Cerebellar nuclear complex (tissue), 1 donor: Measurements from ENCODE around the gene ANAPC10.
"Not testable (repeated sequence)": the region's sequence is repeated elsewhere in the genome, so short reads cannot be mapped to it uniquely, and the experiment has no call there.

Experiments
- DNase-seq, 2 experiments: peaks; one replicate each; lab custom pipeline; 2025; lab: John Stamatoyannopoulos, UW

Gene ANAPC10

DNA sequence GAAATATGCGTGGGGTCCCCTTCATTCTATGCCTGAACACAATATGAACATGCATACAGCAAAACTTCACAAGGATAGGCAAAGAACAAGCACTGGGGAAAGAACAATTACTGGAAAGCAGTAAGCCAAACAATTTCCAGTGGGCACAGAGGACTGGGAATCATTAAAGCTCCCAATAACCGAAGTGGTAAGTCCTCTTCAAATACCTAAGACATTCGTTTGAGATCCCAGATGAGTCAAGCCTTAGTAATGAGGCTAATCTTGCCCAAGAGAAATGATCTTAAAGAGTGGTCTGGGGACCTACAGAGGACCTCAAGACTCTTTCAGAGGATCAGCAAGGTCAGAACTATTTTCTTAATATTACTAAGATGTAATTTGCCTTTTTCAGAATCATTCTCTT, 28.6 kb downstream of the ANAPC10 start:
- no peak for DNase-seq

DNA sequence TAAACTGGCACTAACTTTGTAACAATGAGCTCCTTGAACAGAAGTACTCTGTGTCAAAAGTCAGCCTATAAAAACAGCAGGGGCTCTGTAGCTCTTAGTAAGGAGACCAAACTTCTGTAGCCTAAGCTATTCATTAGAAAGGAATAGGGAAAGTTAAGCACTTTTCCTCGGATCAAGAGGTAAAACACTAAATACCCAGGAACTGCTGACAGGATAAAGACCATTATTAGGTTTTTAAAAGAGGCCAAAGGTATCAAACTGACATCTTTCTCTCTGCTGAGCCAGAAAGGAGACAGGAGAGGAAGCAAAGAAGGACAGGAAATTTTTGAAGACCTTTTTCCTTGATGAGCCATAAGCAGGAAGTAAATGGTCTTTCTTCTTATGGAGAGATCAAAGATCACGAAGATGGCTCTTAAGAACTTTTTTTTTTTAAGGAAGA, 31.9 kb downstream of the ANAPC10 start:
- no peak for DNase-seq

DNA sequence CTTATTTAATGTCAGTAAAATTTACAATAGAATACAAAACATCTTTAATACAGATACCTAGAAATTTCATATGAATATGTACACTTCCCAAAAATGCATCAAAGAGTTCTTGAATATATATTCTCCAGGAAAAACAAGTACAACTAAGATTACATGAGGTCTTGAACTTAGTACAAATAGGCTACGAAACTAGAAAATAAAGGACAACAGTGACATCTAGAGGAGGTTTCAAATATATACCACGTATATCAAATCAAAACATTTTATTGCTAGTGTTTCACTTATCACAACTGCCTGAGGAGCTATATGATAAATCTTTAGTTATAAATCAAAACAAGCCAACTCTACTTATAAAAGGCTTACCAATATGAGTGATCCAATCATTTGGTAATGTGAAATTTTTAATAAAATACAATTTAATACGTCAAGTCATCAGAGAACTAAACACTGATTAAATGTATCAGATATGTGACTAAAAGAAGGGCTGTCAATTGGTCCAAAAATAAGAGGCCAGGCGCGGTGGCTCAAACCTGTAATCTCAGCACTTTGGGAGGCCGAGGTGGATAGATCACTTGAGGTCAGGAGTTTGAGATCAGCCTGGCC, 36.6 kb downstream of the ANAPC10 start:
- DNase-seq: no peak

GRCh38 chr4:145058256-145058655, 39.7 kb downstream of the ANAPC10 start:
- DNase-seq: no peak

DNA sequence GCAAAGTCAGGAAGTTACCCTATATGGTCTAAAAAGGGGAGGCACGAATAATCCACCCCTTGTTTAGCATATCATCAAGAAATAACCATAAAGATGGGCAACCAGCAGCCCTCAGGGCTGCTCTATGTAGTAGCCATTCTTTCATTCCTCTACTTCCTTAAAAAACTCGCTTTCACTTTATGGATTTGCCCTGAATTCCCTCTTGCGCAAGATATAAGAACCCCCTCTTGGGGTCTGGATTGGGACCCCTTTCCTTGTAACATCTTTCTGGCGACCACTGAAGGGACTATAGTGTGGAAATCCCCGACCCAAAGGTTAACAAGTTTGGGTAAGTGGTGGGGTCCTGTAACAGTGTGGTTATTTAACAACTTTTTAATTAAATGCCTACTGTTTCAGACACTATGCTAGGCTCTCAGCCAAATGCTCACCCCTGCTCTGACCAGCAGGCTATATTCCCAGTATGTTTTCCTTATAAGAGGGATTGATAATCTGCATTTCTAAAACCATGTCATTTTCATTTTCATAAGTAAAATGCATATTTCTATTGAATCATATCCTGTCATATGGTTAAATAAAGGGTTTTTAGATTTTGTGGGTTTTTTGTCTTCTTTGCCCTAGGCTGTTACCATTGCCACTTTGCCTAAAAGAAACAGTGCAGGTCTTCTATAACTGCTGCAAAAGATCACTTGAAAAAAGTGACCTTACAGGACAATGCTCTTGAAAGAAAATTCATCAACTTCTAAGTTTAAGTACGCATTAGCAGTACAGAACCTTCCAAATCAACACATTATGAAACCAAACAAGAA, 41.5 kb downstream of the ANAPC10 start:
- DNase-seq: no peak

- no peak for DNase-seq
Observed at GRCh38 chr4:145055533-145056257, 42.3 kb downstream of the ANAPC10 start.

GRCh38 chr4:145049241-145049640, 48.8 kb downstream of the ANAPC10 start:
- no peak for DNase-seq

- DNase-seq: no peak
Observed at GRCh38 chr4:145048817-145049216, 49.2 kb downstream of the ANAPC10 start.

GRCh38 chr4:145047151-145047550, 50.8 kb downstream of the ANAPC10 start:
- no peak for DNase-seq

DNA sequence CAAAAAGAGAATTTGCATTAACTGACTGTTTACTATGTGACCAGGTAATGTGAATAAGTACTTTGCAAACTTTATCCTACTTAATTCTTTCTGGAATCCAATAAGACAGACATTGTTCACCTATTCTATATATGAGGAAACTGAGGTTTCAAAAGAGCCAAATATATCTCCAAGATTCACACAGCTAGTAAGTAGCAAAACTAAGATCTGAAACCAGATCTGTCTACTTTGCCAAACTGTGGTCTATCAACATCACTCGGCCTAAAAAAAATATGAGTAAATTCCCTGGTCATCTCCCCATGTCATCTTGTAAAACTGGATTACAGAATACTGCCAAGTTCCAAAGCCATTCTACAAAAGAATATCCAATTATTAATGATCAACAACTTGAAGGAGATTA, 52.8 kb downstream of the ANAPC10 start:
- no peak for DNase-seq

DNA sequence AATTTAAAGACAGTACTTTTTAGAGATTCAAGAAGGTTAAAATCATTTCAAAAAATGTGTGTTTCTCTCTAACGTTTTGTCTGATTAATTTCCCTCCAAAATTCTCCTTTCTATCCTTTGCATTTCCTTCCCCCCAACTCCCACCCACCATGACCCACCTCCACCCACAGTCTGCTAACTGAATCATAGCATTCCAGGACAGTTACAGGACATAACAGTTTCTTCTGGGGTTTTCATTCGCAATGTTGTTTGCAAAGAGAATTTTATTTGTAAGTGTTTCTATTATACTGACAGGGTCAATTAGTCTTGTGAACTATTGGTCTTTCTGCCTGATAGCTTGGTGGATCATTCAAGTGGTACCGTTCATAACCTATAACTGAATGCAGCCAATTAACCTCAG, 53.7 kb downstream of the ANAPC10 start:
- DNase-seq: no peak

- DNase-seq: no peak
Observed at GRCh38 chr4:145043306-145043705, 54.7 kb downstream of the ANAPC10 start.

- no peak for DNase-seq
Observed at GRCh38 chr4:145042601-145043285, 55.3 kb downstream of the ANAPC10 start.

DNA sequence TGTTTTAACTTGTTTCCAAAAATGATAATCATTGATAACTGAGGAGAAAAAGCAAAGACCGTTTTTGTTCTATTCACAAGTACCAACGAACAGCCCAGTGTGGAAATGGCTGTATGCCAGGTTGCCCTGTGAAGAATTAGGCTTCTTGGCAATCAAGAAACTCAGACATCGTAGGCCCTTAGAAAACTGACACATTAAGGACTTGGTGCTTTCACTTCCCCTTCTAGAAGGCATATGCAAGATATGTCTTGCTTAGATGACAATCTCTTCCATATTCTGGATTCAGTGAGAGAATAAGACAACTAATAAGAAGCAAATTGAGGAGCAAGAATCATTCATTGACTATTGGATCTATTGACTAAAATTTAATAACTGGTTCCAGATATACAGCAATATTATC, 56.6 kb downstream of the ANAPC10 start:
- DNase-seq: no peak

DNA sequence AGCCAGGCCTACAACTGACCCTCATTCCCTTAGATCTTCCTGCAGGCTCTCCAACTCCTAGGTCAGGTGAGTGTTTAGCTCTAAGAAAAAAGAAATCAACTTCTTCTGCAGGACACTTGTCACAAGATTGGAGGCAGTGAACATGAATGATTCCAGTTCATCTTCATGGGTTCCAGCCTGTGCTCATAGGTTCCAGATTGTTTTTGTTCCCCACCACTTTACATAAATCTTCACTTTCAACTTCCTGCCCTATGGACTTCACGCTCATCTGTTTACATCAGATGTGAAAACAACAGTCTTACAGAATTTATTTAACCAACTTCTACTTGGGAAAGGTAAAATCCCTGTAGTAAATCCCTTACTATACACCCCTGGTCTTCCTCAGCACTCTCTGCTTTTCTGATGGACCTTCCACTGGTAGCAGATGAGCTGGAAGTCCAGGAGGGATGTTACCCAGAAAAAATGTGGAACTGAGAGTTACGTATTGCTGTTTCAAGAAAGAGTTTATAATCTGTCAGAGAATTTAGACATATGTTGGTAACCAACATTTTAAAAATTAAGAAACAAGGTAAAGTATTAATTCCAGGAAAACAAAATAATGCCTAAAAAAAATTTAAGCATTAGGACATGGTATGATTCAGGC, 62.4 kb downstream of the ANAPC10 start:
- DNase-seq: no peak

- DNase-seq: no peak
Observed at GRCh38 chr4:145034727-145035211, 63.2 kb downstream of the ANAPC10 start.

- DNase-seq: no peak
Observed at GRCh38 chr4:145019346-145019745, 78.7 kb downstream of the ANAPC10 start.

DNA sequence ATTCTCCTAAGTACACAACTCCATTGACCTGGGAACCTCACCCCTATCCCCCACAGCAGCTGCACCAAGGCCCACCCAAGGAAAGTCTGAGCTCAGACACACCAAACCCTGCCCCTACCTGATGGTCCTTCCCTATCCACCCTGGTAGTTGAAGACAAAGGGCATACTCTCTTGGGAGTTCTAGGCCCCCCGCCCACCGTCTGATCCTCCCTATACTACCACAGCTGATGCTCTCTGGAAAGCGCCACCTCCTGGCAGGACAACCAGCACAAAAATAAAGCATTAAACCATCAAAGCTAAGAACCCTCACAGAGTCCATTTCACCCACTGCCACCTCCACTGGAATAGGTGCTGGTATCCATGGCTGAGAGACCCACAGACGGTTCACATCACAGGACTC, 83.6 kb downstream of the ANAPC10 start:
- no peak for DNase-seq

DNA sequence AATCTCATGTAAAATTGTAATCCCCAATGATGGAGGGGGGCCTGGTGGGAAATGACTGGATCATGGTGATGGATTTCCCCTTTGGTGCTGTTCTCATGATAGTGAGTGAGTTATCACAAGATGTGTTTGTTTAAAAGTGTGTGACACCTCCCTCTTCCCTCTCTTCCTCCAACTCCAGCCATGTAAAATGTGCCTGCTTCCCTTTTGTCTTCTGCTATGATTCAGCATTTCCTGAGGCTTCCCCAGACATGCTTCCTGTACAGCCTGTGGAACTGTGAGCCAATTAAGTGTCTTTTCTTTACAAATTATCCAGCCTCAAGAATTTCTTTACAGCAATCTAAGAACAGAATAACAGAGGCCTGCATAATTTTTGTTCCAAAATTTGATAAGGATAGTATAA, 85.2 kb downstream of the ANAPC10 start:
- DNase-seq: no peak

DNA sequence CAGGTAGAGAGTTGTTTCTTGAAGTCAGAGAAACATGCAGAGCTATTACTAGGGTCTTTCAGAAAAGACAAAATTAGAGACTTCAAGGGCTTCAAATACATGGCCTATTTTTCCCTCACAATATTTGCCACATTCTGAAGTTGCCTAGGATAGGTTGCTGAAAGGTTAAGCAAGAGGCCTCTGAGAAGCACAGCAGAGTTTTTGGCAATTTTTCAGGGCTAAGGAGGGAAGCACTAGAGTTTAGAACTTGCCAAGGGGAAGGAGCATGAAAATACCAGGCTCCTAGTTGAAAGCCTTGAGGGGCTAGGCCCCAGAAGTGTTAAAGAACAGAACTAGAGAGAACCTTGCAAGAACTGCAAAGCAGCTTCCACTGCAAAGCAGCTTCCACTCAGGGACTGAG, 86.4 kb downstream of the ANAPC10 start:
- DNase-seq: no peak

DNA sequence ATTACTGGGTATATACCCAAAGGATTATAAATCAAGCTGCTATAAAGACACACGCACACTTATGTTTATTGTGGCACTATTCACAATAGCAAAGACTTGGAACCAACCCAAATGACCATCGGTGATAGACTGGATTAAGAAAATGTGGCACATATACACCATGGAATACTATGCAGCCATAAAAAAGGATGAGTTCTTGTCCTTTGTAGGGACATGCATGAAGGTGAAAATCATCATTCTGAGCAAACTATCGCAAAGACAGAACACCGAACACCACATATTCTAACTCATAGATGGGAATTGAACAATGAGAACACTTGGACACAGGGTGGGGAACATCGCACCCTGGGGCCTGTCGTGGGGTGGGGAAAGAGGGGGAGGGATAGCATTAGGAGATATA, 87.7 kb downstream of the ANAPC10 start:
- DNase-seq: not testable (repeated sequence)

DNA sequence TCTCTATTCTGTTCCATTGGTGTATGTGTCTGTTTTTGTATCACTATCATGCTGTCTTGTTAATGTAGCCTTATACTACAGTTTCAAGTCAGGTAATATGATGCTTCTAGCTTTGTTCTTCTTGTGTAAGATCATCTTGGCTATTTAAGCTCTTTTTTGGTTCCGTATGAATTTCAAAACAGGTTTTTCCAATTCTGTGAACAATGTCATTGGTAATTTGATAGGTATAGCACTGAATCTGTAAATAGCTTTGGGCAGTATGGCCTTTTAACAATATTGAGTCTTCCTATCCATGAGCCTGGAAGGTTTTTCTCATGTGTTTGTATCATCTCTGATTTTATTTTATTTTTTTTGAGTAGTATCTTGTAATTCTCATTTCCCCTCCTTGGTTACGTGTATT, 94.3 kb downstream of the ANAPC10 start:
- DNase-seq: no peak
